ENCODE results near the gene SIPA1L3.

Gene SIPA1L3

GRCh38 chr19:38115271-38115802 lies 208.3 kb downstream of the SIPA1L3 start:
- DNase-seq (ENCODE audit: low read depth), result no peak

- no peak for DNase-seq (ENCODE audit: low read depth)
These were observed 211.2 kb downstream of the SIPA1L3 start for GRCh38 chr19:38118176-38118575.

GRCh38 chr19:38120471-38121025 lies 213.5 kb downstream of the SIPA1L3 start:
- DNase-seq (ENCODE audit: low read depth), result no peak

DNA sequence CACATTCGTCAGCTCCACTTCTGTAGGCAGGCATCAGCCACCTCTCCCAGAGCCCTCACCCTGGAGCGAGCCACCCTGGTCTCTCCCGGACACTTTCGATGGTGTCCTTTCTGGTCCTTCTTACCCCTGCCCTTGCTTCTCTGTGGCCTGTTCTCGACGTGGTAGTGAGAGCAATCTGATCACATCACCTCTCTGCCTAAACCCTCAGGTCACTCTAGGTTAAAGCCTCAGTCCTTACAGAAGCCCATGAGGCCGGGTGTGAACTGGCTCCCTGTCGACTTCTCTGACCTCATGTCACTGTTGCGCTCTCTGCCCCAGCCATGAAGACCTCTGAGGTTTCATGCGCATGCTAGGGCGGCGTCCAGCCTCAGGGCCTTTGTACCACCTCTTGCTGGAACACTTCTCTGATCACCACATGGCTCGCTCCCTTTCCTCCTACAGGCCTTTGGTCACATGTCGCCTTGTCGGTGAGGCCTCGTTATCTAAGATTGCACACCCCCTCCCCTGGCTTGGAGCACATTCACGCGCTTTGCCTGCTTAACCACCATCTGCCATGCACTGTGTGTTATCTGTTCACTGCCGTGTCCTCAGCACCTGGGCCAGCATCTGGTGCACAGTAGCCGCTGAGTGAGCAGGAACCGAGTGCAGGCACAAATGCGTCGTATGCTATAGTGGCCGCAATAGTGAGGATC lies 215.5 kb downstream of the SIPA1L3 start:
- no peak for DNase-seq (ENCODE audit: low read depth)

DNA sequence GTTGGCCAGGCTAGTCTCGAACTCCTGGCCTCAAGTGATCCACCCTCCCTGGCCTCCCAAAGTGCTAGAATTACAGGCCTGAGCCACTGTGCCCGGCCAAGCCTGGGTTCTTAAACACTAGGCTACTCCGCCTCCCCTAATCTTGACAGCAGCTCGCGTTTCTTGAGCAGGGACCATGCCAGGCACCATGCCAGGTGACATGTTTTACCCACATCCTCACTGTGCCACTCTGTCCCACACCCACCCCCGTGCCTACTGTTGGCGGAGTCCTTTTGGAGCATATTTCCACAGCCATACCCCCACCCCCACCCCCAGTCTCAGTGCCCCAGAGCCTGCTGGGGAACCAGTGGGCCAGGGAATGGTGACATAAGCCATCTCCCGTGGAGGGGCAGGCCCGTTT lies 218.2 kb downstream of the SIPA1L3 start:
- DNase-seq (ENCODE audit: low read depth), result no peak

DNA sequence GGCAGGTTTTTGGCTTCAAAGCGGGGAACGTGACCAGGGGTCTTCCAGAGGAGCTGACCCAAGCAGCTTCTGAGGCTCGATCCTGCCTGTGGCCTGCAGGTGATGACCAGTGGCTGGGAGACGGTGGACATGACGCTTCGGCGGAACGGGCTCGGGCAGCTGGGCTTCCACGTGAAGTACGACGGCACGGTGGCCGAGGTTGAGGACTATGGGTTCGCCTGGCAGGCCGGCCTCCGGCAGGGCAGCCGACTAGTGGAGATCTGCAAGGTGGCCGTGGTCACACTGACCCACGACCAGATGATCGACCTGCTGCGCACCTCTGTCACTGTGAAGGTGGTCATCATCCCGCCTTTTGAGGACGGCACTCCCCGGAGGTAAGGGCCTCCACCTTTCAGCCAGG lies 223.4 kb downstream of the SIPA1L3 start:
- DNase-seq (ENCODE audit: low read depth), result no peak

DNA sequence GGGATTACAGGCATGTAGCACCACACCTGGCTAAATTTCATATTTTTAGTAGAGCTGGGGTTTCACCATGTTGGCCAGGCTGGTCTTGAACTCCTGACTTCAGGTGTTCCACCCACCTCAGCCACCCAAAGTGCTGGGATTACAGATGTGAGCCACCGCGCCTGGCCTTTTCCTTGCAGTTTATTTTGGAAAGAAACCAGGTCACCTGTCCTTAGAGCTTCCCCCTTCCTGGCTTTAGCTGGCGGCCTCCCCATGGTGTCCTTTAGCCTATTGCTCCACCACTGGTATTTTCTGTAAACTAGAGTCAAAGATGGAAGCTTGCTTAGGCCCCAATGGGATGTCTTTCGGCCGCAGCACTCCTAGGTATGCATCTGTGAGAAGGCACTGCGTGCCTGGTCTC lies 225.8 kb downstream of the SIPA1L3 start:
- no peak for DNase-seq (ENCODE audit: low read depth)

DNA sequence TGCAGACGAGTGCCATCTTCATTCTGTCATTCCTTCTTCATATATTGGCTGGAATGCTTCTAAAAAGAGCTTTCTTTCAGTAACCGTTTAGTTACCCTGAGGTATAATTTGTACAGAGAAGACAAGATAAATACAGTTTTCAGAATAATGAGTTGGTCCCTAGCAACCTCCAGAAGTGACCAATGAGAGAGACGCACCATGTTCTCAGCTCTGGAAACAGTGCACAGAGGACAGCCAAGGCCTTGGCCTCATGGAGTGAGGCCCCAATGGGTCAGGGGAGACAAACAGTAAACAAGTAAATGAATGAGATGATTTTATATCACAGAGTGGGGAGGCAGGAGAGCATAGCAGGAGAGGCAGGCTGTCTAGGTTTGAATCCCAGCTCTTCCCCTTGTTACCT lies 226.3 kb downstream of the SIPA1L3 start:
- no peak for DNase-seq (ENCODE audit: low read depth)

GRCh38 chr19:38134540-38135149 lies 227.6 kb downstream of the SIPA1L3 start:
- DNase-seq (ENCODE audit: low read depth), result no peak

DNA sequence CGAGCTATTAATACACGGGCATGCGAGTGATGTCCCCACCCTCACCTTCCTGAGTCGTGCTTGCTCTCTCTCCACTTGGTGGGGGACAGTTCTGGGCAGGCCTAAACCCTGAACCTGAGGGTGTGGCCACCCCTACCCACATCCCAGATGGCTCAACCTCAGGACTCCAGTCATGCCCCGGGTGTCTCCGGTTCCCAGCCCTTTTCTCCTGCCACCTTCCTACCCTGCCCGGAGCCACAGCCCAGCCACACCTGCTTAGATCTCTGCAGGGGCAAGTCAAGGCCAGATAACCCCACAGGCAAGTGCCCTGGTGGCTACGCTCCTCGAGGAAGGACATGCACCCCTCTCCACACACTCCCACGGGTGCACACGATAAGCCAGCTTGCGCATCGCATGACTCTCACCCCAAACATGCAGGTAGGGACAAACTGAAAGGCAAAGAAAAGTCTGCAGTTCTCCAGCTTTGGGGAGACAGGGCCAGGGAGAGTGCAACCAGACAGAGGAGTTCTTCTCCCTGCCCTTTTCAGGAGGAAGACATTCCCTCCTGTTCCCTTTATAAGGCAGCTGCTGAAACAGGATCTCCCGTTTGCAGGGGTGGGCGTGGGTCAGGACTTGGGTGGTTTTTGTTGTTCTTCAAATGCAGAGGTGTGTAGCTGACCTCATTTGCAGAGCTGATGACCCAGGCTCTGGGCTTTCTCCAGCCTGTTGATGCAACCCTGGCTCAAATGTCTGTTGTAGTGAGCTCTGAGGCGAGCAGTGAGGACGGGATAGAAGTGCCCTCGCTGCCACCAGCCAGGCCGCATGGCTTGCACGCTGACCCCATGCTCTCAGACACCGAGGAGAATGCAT lies 228.4 kb downstream of the SIPA1L3 start:
- no peak for DNase-seq (ENCODE audit: low read depth)

DNA sequence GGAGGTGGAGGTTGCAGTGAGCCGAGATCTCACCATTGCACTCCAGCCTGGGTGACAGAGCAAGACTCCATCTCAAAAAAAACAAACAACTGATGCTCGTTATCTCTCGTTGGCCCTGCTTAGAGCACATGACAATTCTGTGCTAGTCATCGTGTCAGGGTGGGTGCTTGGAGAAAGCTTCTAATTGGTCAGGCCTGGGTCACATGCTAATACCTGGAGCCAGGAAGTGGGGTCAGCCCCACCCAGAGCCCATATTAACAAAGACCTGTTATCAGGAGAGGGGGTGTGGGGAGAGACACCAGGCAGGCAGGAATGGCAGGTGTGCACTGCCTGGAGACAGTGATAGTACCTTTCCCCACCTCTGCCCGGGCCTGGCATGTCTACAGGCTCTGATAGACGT lies 232.1 kb downstream of the SIPA1L3 start:
- DNase-seq (ENCODE audit: low read depth), result no peak

GRCh38 chr19:38141108-38141507 lies 234.1 kb downstream of the SIPA1L3 start:
- DNase-seq (ENCODE audit: low read depth), result no peak

DNA sequence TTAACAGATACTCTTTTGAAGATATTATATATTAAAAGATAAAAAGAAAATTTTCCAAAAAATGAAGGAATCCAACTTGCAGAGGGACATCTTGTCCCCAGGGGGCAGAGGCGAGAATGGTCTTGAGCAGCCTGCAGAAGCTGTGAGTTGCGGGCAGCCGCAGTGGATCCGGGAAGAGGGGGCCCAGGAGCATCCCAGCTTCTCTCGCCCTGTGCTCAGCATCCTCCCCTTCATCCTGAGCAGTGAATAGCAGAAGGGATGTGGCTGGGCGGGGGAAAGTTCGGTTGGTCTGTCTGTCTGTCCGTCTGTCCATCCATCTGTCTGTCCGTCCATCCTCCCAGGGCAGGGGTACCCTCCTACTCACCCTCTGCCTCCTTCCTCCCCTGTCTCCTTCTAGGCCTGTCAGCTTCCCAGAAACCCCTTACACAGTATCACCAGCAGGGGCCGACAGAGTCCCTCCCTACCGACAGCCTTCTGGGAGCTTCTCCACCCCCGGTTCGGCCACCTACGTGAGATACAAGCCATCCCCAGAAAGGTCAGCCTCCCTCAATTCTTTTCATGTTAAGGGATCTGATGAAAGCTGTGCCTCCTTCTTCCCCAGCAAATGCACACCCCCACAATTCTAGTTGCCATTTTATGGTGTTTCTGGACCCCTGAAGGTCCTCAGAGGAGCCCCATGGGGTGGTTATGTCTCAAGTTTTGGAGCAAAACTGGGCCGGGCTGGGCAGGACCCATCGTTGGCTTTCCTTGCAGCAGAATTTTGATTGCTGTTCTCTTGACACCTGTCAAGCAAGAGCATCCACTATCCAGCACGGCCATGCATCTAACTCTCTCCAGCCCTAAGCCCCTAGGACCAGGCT lies 235.4 kb downstream of the SIPA1L3 start:
- peak; percentile 20 for DNase-seq (ENCODE audit: low read depth)

DNA sequence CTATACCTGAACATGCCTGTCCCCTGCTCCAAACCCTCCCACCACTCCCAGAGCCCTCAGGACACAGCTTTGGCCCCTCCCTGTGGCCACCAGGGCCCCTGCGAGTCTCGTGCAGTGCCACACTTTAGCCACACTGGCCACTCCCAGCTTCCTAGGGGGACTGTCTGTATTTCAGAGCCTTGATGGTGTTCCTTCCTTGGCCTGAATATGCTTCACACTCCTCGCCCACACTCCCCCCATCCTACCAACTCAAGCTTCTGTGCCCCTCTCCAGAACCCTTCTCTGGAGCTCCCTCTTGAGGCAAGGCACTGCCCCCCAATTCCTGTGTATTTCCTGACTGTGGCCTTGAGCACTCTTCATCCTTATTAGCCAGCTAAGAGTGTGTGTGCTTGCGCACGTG lies 236.8 kb downstream of the SIPA1L3 start:
- DNase-seq (ENCODE audit: low read depth), result no peak

- no peak for DNase-seq (ENCODE audit: low read depth)
These were observed 237.7 kb downstream of the SIPA1L3 start for GRCh38 chr19:38144667-38145066.

GRCh38 chr19:38145623-38146022 lies 238.6 kb downstream of the SIPA1L3 start:
- no peak for DNase-seq (ENCODE audit: low read depth)

- no peak for DNase-seq (ENCODE audit: low read depth)
These were observed 241.3 kb downstream of the SIPA1L3 start for GRCh38 chr19:38148337-38148736.

DNA sequence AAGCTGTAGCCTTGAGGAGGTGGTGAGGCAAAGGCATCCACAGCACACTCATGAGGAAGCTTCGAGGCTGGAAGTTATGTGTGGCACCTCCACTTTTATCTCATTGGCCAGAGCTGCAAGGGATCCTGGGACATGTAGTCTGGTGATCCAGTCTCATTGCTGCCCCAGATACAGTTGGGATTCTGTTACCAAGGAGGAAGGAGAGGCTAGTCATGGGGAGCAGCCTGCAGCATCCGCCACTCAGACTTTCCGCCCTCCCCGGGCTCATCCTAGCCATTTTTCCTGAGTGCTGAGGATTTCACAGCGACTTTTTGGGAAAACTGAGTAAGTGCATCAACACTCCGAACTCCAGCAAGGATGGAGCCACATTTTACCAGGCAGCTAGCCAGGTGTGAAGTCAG lies 242.7 kb downstream of the SIPA1L3 start:
- DNase-seq (ENCODE audit: low read depth), result no peak

- no peak for DNase-seq (ENCODE audit: low read depth)
These were observed 244.2 kb downstream of the SIPA1L3 start for GRCh38 chr19:38151242-38151641.

DNA sequence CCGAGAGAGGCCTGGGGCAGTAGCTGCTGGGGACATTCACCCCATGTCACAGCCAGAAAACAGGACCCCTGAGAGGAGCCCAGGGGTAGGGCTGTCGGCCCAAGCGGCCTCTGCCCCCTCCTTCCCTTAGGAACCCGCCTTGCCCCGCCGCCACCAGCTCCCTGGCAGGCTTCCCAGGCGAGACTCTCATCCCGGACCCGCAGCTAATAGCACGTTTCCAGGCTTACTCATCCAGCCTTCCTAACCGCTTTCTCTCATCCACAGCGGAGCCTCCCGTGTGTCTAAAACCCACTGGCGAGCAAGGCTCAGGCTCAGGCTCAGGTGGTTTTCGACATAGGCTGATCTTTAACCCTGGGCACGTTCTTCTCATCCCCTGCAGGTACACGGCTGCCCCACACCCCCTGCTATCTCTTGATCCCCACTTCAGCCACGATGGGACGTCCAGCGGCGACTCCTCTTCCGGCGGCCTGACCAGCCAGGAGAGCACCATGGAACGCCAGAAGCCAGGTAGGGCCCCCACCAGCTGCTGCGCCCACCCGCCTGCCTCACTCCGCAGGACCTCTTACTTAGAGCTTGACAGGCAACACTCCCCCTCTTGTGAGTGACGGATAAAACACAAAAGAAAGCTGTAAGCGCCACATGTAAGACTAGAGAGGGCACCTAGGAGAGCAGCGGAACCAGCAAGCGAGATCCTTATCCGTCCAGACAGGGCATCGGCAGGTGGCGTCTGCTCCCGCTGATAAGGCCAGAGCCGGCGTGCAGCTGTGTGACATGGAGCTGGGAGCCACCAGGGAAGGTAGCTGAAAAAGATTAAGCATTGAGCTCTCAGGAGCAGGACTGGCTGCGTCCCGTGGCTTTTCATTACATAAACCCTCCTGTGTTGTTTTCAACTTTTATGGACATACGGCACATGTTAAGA lies 245.7 kb downstream of the SIPA1L3 start:
- DNase-seq (ENCODE audit: low read depth), result no peak

All from stimulated activated CD8-positive, alpha-beta memory T cell treated with anti-CD3 and anti-CD28 coated beads, Interleukin-7, amount 100 ng/mL, for 24 hours (primary cell).